Right atrium auricular region (tissue), 2 donors: ENCODE data around the gene PKP2. TPM values are rescaled to one million over a fixed set of nuclear protein-coding genes. Genes with fewer than 3 reads are reported as not detected.
A peak's percentile ranks its signal among the peaks of the same experiment; 100 is the strongest.

ENCODE experiments used
- DNase-seq: peaks from one replicate; pipeline ENCODE4 v3.0.0-alpha.2; 2019; ENCODE audit warnings: low spot score
- H3K27ac ChIP-seq, 2 donors: fragments of 200-600 bp; sonication (generic); 1 replicate in 1 of 2; 2 replicates in 1 of 2; pipeline ENCODE4 v1.5.1; 2016 to 2019
- H3K27me3 ChIP-seq, 2 donors: fragments of 200-600 bp; sonication (generic); one replicate each; pipeline versions ENCODE4 v1.5.1 to v1.6.0; 2017 to 2019
- H3K36me3 ChIP-seq: fragments of 200-600 bp; sonication (generic); one replicate; pipeline ENCODE4 v1.5.1; 2016
- H3K4me1 ChIP-seq, 2 donors: fragments of 200-600 bp; sonication (generic); one replicate each; pipeline versions ENCODE4 v1.5.1 to v1.6.0; 2017 to 2019
- H3K4me3 ChIP-seq, 2 donors: fragments of 200-600 bp; sonication (generic); 1 replicate in 1 of 2; 2 replicates in 1 of 2; pipeline ENCODE4 v1.5.1; 2017 to 2019; ENCODE audit warnings: mild to moderate bottlenecking in 1 of 2, moderate library complexity in 1 of 2
- H3K9me3 ChIP-seq, 2 donors: fragments of 200-600 bp; sonication (generic); one replicate each; pipeline ENCODE4 v1.5.1; 2019
- total RNA-seq, 2 donors: library from RNA; depleted of rRNA; stranded (reverse); fragments of >200 nt; gene quantifications; one replicate each; pipeline ENCODE4 v1.1.0, GENCODE V29; 2016
- TF ChIP-seq, protein P1 (sequence below), 2 donors: fragments of 200-600 bp; sonication (generic); IDR thresholded peaks; one replicate each; pipeline ENCODE4 v1.5.1; 2019; ENCODE audit warnings: antibody characterized with exemption in 2 of 2

The PKP2 gene
- total RNA-seq, 2 donors from 2014 or later, result 195 to 271 TPM

DNA sequence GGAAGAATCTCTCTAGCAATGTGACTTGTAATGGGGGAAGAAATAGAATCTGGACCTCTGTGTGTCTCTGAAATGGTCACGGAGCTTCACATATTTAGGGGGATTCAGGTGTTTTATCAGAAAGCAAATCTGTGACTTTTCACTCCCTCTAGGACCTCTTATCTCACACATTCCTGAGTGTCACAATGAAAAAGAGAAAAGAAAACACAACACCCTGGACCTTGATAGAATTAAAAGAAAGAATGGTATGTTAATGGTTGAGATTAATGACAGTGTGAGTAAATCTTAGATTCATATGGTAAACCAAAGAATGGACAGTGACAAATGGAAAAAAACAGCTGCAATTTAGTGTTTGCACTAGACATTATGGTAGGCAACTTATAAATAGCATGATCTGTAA, 68.5 kb downstream of the PKP2 start:
- H3K9me3 ChIP-seq, result no peaks in the 10 kb centered on the region
- no peak for DNase-seq
- peaks cover 8% of the 10 kb centered on the region for H3K36me3 ChIP-seq
- peak overlapping the region; percentile 18 to 84 for H3K27ac ChIP-seq
- TF ChIP-seq, protein P1, sequence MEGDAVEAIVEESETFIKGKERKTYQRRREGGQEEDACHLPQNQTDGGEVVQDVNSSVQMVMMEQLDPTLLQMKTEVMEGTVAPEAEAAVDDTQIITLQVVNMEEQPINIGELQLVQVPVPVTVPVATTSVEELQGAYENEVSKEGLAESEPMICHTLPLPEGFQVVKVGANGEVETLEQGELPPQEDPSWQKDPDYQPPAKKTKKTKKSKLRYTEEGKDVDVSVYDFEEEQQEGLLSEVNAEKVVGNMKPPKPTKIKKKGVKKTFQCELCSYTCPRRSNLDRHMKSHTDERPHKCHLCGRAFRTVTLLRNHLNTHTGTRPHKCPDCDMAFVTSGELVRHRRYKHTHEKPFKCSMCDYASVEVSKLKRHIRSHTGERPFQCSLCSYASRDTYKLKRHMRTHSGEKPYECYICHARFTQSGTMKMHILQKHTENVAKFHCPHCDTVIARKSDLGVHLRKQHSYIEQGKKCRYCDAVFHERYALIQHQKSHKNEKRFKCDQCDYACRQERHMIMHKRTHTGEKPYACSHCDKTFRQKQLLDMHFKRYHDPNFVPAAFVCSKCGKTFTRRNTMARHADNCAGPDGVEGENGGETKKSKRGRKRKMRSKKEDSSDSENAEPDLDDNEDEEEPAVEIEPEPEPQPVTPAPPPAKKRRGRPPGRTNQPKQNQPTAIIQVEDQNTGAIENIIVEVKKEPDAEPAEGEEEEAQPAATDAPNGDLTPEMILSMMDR (IDR thresholded peaks at IDR 0.05), result no peak
- peaks cover 0 to 5% of the 10 kb centered on the region in 2 donors for H3K4me1 ChIP-seq
- H3K27me3 ChIP-seq, result no peaks in the 10 kb centered on the region
- no peak overlapping the region for H3K4me3 ChIP-seq

GRCh38 chr12:32826807-32827412, 69.7 kb downstream of the PKP2 start:
- H3K9me3 ChIP-seq, result no peaks in the 10 kb centered on the region
- H3K4me1 ChIP-seq, result peaks cover 0 to 14% of the 10 kb centered on the region in 2 donors
- H3K36me3 ChIP-seq, result peaks cover 15% of the 10 kb centered on the region
- TF ChIP-seq, protein P1 (IDR thresholded peaks at IDR 0.05), result no peak
- H3K27ac ChIP-seq, result peak overlapping the region in 1 of 2 donors; percentile 84
- no peaks in the 10 kb centered on the region for H3K27me3 ChIP-seq
- no peak overlapping the region for H3K4me3 ChIP-seq
- DNase-seq, result no peak

GRCh38 chr12:32824596-32824995, 72.0 kb downstream of the PKP2 start:
- TF ChIP-seq, protein P1 (IDR thresholded peaks at IDR 0.05), result no peak
- Histone ChIP-seq H3K9me3 (no peaks in the 10 kb centered on the region), H3K27ac (peak overlapping the region; percentile 67 to 84), H3K4me1 (peaks cover 0 to 22% of the 10 kb centered on the region in 2 donors), H3K27me3 (no peaks in the 10 kb centered on the region), H3K4me3 (no peak overlapping the region), H3K36me3 (peaks cover 8% of the 10 kb centered on the region)
- DNase-seq, result no peak

GRCh38 chr12:32822344-32822743, 74.2 kb downstream of the PKP2 start:
- Histone ChIP-seq H3K27me3 (no peaks in the 10 kb centered on the region), H3K4me3 (no peak overlapping the region), H3K27ac (peak overlapping the region; percentile 69 to 84), H3K4me1 (peaks cover 0 to 22% of the 10 kb centered on the region in 2 donors), H3K9me3 (no peaks in the 10 kb centered on the region), H3K36me3 (peaks cover 14% of the 10 kb centered on the region)
- DNase-seq, result no peak
- TF ChIP-seq, protein P1 (IDR thresholded peaks at IDR 0.05), result no peak

DNA sequence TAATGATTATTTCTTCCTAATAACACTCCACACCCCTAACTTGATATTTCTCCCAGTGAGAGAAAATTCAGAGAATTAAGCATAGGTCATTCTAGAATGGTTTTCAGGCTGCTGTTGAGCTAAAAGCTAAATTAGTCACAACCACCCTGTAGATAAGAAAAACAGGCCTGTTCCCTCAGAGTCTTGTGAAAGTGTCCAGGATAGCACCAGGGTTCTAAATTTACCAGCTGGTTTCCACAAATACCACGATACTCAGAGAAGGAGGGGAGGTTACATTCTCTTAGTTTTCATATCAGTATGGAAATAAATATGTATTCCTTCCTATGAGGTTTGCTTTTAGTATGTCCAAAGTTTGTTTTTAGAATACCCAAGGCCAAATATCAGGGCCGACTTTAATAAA, 74.9 kb downstream of the PKP2 start:
- Histone ChIP-seq H3K27me3 (no peaks in the 10 kb centered on the region), H3K4me1 (peaks cover 0 to 22% of the 10 kb centered on the region in 2 donors), H3K36me3 (peaks cover 14% of the 10 kb centered on the region), H3K4me3 (peak overlapping the region in 1 of 2 donors; percentile 15), H3K27ac (peak overlapping the region; percentile 69 to 84), H3K9me3 (no peaks in the 10 kb centered on the region)
- TF ChIP-seq, protein P1 (IDR thresholded peaks at IDR 0.05), result no peak
- no peak for DNase-seq

DNA sequence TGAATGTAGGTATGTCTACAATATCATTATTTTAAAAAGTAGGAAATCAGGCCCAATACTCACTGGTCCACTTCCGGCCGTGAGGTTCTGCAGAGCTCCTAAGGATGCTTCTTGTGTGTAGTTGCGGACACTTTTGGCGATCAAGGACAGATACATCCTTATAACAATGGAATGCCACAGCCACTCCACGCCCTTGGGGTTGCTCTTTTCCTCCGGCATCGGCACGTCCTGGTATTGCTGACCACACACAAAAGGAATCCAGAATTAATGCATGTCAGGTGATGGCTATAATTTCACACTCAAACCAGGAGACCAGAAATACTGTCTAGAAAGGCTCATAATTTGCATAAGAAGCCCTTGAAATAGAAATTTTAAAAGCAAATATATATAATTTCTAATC, 75.3 kb downstream of the PKP2 start:
- no peak for DNase-seq
- TF ChIP-seq, protein P1 (IDR thresholded peaks at IDR 0.05), result no peak
- Histone ChIP-seq H3K9me3 (no peaks in the 10 kb centered on the region), H3K4me3 (peak overlapping the region; percentile 2 to 15), H3K36me3 (peaks cover 17% of the 10 kb centered on the region), H3K27me3 (no peaks in the 10 kb centered on the region), H3K4me1 (peaks cover 0 to 22% of the 10 kb centered on the region in 2 donors), H3K27ac (peak overlapping the region; percentile 69 to 84)
